ENCODE results near the gene THAP7. TPM values are rescaled to one million over a fixed set of nuclear protein-coding genes. Genes with fewer than 3 reads are reported as not detected.

THAP7 gene
- total and polyA plus RNA-seq, 2 of the 13 experiments (the other 11 are each of a cell fraction or from before 2014, with no cell fraction given) = 13.0 to 25.5 TPM

- H3K27ac ChIP-seq (ENCODE audit: extremely low read length, insufficient read depth, low read length) = no peak overlapping the region
- no peaks in the 10 kb centered on the region for H3K36me3 ChIP-seq (replicated peaks in 1 of 2; ENCODE audit: control insufficient read depth in 1 of 2, insufficient read depth in 2 of 2, low read length in 2 of 2)
- 84% methylated on average over 5 of the region's 16 CpGs for WGBS (ENCODE audit: low lambda C conversion rate)
- FAIRE-seq = no peak
- H4K20me1 ChIP-seq (ENCODE audit: insufficient read depth, low read length) = no peaks in the 10 kb centered on the region
- H3K9me3 ChIP-seq (ENCODE audit: low read length) = 0 out of 2 replicates have a peak, but pooled peaks cover 4% of the 10 kb centered on the region
- no peaks in the 10 kb centered on the region for H3K79me2 ChIP-seq (ENCODE audit: insufficient read depth, low read length)
- no peak for ATAC-seq
- intact Hi-C loops (cut with micrococcal nuclease; ENCODE audit: unreplicated experiment) = no loop called here
- H3K9ac ChIP-seq (ENCODE audit: insufficient read depth, low read depth, low read length) = no peak overlapping the region
- DNase-seq (ENCODE audit: low spot score) = no peak
- POLR2A ChIA-PET = interaction anchor here (5.1 kb wide), 1 partner anchor 7 kb away, joined by 33 read pairs; the partner anchor contains the start of gene LZTR1
- H3K27me3 ChIP-seq (ENCODE audit: control insufficient read depth in 1 of 2, insufficient read depth in 2 of 2, low read length in 2 of 2) = no peaks in the 10 kb centered on the region
- CTCF ChIA-PET (ENCODE audit: low intra/inter-chr PET ratio, low total read pairs) = no interaction called here
- no peak overlapping the region for H2AFZ ChIP-seq (ENCODE audit: low read length)
- TF ChIP-seq ZNF512 (CRISPR knock-in tag; IDR thresholded peaks at IDR 0.05) (no peak), SIX1 (CRISPR knock-in tag; IDR thresholded peaks at IDR 0.05; ENCODE audit: borderline replicate concordance) (no peak), TBP (CRISPR knock-in tag; IDR thresholded peaks at IDR 0.05) (no peak), SP2 (CRISPR knock-in tag; IDR thresholded peaks at IDR 0.05) (no peak), ATF7-NPFF (CRISPR knock-in tag; IDR thresholded peaks at IDR 0.05; ENCODE audit: low read depth) (no peak), ZFP41 (CRISPR knock-in tag; IDR thresholded peaks at IDR 0.05; ENCODE audit: borderline replicate concordance) (no peak), EEA1 (CRISPR knock-in tag; IDR thresholded peaks at IDR 0.05; ENCODE audit: borderline replicate concordance) (no peak), ZNF597 (CRISPR knock-in tag; IDR thresholded peaks at IDR 0.05) (no peak), ZGPAT (CRISPR knock-in tag; IDR thresholded peaks at IDR 0.05) (no peak), ZNF24 (IDR thresholded peaks at IDR 0.05) (no peak), ZNF337 (CRISPR knock-in tag; IDR thresholded peaks at IDR 0.05; ENCODE audit: borderline replicate concordance, low read depth) (no peak), ZNF674 (CRISPR knock-in tag; IDR thresholded peaks at IDR 0.05; ENCODE audit: low read depth) (no peak), HOXA7 (CRISPR knock-in tag; IDR thresholded peaks at IDR 0.05) (no peak), HDAC6 (IDR thresholded peaks at IDR 0.05; ENCODE audit: low read depth, low read length) (no peak), CERS6 (CRISPR knock-in tag; IDR thresholded peaks at IDR 0.05) (no peak), BORCS8-MEF2B (CRISPR knock-in tag; IDR thresholded peaks at IDR 0.05) (no peak)
- BruUV-seq (replicated peaks) = no TSS peak
- no peak overlapping the region for H3K4me2 ChIP-seq (ENCODE audit: low read depth, low read length)
- peaks cover 13% of the 10 kb centered on the region for H3K4me1 ChIP-seq (ENCODE audit: insufficient read depth, low read length)
- in situ Hi-C loops (cut with HindIII; ENCODE audit: extremely low pct_ligation_motif_present, low pct_unique_long_range_greater_than_20kb) = no loop called here
- H3K4me3 ChIP-seq (replicated peaks in 1 of 3; ENCODE audit: insufficient read depth in 1 of 3, low read depth in 2 of 3, low read length in 3 of 3) = no peak overlapping the region
Measured at GRCh38 chr22:20974336-20974955, 27.5 kb downstream of the THAP7 start.
